ENCODE data around the gene RBMS3.

DNA sequence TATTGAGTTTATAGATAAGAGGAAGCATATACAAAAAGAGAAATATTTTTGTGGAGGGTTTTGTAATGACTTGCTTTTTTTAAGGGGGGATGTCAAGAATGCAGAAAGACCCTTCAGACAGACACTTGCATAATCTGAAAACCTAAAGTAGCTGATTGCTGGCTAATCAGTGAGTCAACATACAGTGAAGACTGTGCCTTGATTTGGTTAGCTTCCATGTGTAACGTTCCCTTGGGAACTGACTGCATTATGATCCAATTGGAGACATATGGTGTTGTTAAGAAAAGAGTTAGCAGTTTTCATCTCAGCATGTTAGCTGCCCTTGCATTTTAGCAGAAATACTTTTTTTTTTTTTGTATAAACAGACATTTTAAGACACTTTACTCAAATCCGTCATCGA lies 483.2 kb downstream of the RBMS3 start:
- TF ChIP-seq, protein P1, sequence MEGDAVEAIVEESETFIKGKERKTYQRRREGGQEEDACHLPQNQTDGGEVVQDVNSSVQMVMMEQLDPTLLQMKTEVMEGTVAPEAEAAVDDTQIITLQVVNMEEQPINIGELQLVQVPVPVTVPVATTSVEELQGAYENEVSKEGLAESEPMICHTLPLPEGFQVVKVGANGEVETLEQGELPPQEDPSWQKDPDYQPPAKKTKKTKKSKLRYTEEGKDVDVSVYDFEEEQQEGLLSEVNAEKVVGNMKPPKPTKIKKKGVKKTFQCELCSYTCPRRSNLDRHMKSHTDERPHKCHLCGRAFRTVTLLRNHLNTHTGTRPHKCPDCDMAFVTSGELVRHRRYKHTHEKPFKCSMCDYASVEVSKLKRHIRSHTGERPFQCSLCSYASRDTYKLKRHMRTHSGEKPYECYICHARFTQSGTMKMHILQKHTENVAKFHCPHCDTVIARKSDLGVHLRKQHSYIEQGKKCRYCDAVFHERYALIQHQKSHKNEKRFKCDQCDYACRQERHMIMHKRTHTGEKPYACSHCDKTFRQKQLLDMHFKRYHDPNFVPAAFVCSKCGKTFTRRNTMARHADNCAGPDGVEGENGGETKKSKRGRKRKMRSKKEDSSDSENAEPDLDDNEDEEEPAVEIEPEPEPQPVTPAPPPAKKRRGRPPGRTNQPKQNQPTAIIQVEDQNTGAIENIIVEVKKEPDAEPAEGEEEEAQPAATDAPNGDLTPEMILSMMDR (IDR thresholded peaks at IDR 0.05), result no peak
- no peak for TF ChIP-seq POLR2A (IDR thresholded peaks at IDR 0.05)
